ENCODE data around the gene PTDSS2. TPM values are rescaled to one million over a fixed set of nuclear protein-coding genes. Genes with fewer than 3 reads are reported as not detected.

The PTDSS2 gene
- total and polyA plus RNA-seq, 2 of the 13 experiments (the other 11 are each of a cell fraction or from before 2014, with no cell fraction given), result 21.7 to 26.4 TPM

- Histone ChIP-seq H3K4me1 (ENCODE audit: insufficient read depth, low read length) (peaks cover 21% of the 10 kb centered on the region), H3K27me3 (ENCODE audit: control insufficient read depth in 1 of 2, insufficient read depth in 2 of 2, low read length in 2 of 2) (no peaks in the 10 kb centered on the region), H3K79me2 (ENCODE audit: insufficient read depth, low read length) (peaks cover 28% of the 10 kb centered on the region), H2AFZ (ENCODE audit: low read length) (no peak overlapping the region), H3K4me3 (replicated peaks in 1 of 3; ENCODE audit: insufficient read depth in 1 of 3, low read depth in 2 of 3, low read length in 3 of 3) (no peak overlapping the region), H3K4me2 (ENCODE audit: low read depth, low read length) (no peak overlapping the region), H4K20me1 (ENCODE audit: insufficient read depth, low read length) (no peaks in the 10 kb centered on the region), H3K9me3 (ENCODE audit: low read length) (no peaks in the 10 kb centered on the region), H3K27ac (ENCODE audit: extremely low read length, insufficient read depth, low read length) (no peak overlapping the region), H3K9ac (ENCODE audit: insufficient read depth, low read depth, low read length) (no peak overlapping the region), H3K36me3 (replicated peaks in 1 of 2; ENCODE audit: control insufficient read depth in 1 of 2, insufficient read depth in 2 of 2, low read length in 2 of 2) (peaks cover 18 to 37% of the 10 kb centered on the region in 2 experiments)
- in situ Hi-C loops (cut with HindIII; ENCODE audit: extremely low pct_ligation_motif_present, low pct_unique_long_range_greater_than_20kb), result no loop called here
- ATAC-seq, result no peak
- POLR2A ChIA-PET, result no interaction called here
- DNase-seq (ENCODE audit: low spot score), result no peak
- WGBS (ENCODE audit: low lambda C conversion rate), result 97% methylated on average over 57 of the region's 72 CpGs
- CTCF ChIA-PET (ENCODE audit: low intra/inter-chr PET ratio, low total read pairs), result no interaction called here
- no peak for FAIRE-seq
- intact Hi-C loops (cut with micrococcal nuclease; ENCODE audit: unreplicated experiment), result no loop called here
- no peak for TF ChIP-seq SMAD9 (CRISPR knock-in tag; IDR thresholded peaks at IDR 0.05)
- TF ChIP-seq HNF1B (CRISPR knock-in tag; IDR thresholded peaks at IDR 0.05), result no peak
- TF ChIP-seq PITX1 (CRISPR knock-in tag; IDR thresholded peaks at IDR 0.05), result no peak
- TF ChIP-seq ZNF878 (CRISPR knock-in tag; IDR thresholded peaks at IDR 0.05), result no peak
- TF ChIP-seq AGO1 (IDR thresholded peaks at IDR 0.05; ENCODE audit: low read depth, low read length, poor library complexity, severe bottlenecking), result peak; percentile 32
- TF ChIP-seq ZNF556 (CRISPR knock-in tag; IDR thresholded peaks at IDR 0.05; ENCODE audit: borderline replicate concordance), result no peak
- 0 out of 4 replicates have a peak, but pooled peaks of 1 of the 2 experiments have one; percentile 11 for TF ChIP-seq POLR2A (IDR thresholded peaks at IDR 0.05; ENCODE audit: insufficient read depth in 1 of 2, low read depth in 2 of 2, low read length in 2 of 2)
- TF ChIP-seq AGO2 (optimal IDR thresholded peaks at IDR 0.05; ENCODE audit: low read depth, low read length), result peak; percentile 80
- TF ChIP-seq BHLHE40 (IDR thresholded peaks at IDR 0.05; ENCODE audit: low read length), result no peak
- TF ChIP-seq RBFOX2 (IDR thresholded peaks at IDR 0.05; ENCODE audit: low read depth, low read length), result peak; percentile 48
- no peak for TF ChIP-seq ARNT (IDR thresholded peaks at IDR 0.05)
- no peak for TF ChIP-seq ZEB1 (IDR thresholded peaks at IDR 0.05; ENCODE audit: insufficient replicate concordance, low read depth)
- BruUV-seq (replicated peaks), result no TSS peak
Measured at GRCh38 chr11:504053-504993, 54.2 kb downstream of the PTDSS2 start.
